Erythroblast (primary cell): ENCODE results near the gene CAPG.

Source experiments
- GATA1 ChIP-seq: IDR thresholded peaks from 2 replicates; pipeline ENCODE4 v1.6.1; 2011; ENCODE audit warnings: low read depth, mild to moderate bottlenecking, control low read depth, low read length, moderate library complexity
- POLR2A ChIP-seq: IDR thresholded peaks from 2 replicates; pipeline ENCODE4 v1.6.1; 2011; ENCODE audit warnings: mild to moderate bottlenecking, low read length

- TF ChIP-seq POLR2A, result no peak
- no peak for TF ChIP-seq GATA1
Measured at GRCh38 chr2:85420536-85421259, 10.5 kb upstream of the CAPG start.
